ENCODE data around the gene HNRNPA2B1. TPM values are rescaled to one million over a fixed set of nuclear protein-coding genes. Genes with fewer than 3 reads are reported as not detected.
"Not testable (repeated sequence)": the region's sequence is repeated elsewhere in the genome, so short reads cannot be mapped to it uniquely, and the experiment has no call there.

The HNRNPA2B1 gene
- total RNA-seq, 2 experiments from 2014 or later: 950 to 995 TPM

DNA sequence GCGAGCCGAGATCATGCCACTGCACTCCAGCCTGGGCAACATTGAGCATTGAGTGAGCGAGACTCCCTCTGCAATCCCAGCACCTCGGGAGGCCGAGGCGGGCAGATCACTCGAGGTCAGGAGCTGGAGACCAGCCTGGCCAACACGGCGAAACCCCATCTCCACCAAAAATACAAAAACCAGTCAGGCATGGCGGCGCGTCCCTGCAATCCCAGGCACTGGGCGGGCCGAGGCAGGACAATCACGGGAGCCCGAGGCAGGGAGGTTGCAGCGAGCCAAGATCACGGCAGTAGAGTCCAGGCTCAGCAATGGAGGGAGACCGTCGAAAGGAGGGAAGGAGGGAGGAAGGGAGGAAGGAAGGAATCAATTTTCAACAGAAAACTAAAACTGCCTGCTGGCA lies 23.3 kb downstream of the HNRNPA2B1 start:
- CTCF ChIA-PET, POLR2A ChIA-PET: not testable (repeated sequence)

- POLR2A ChIA-PET, CTCF ChIA-PET: not testable (repeated sequence)
Measured at GRCh38 chr7:26176696-26177095, 23.9 kb downstream of the HNRNPA2B1 start.

GRCh38 chr7:26175903-26176302 lies 24.6 kb downstream of the HNRNPA2B1 start:
- CTCF ChIA-PET: interaction anchor here (0.9 kb wide), 1 partner anchor 97 kb away, joined by 3 read pairs; no protein-coding TSS in a partner anchor
- POLR2A ChIA-PET: not testable (repeated sequence)

DNA sequence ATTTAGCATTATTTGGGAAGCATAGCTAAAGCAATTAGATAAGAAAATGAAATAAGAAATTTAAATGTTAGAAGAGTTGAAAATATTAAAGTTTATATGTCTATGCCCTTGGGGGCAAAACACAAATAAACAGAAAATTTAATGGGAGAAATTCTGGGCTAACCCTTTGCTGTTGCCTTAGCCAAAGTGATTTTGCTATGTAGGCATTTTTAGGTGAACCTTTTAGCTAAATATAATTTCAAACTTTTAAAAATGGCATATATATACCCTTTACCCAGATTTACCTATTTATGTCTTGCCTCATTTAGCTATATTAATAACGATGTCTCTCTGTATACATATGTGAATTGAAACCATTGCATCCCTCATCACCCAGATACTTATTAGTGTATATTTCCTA lies 28.5 kb downstream of the HNRNPA2B1 start:
- ChIA-PET POLR2A (interaction anchor here (0.6 kb wide), 1 partner anchor 53 kb away, joined by 3 read pairs; no protein-coding TSS in a partner anchor), CTCF (interaction anchor here (0.5 kb wide), 1 partner anchor 36 kb away, joined by 3 read pairs; no protein-coding TSS in a partner anchor)

DNA sequence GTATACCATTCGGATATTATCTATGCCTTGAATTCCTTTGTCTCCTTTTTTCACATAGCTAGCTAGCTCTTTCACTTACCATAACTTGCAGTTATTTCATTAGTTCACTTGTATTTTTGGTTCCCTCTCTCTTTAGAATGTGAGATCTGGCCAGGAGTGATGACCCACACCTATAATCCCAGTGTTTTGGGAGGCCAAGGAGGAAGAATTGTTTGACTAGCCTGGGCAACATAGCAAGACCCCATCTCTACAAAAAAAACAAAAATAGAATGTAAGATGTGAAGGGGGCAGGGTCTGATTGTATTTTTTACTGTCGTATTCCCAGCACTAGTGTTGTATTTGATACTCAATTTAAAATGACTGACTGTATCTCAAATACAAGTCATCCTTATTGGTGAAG lies 28.9 kb downstream of the HNRNPA2B1 start:
- POLR2A ChIA-PET: interaction anchor here (0.6 kb wide), 1 partner anchor 52 kb away, joined by 3 read pairs; no protein-coding TSS in a partner anchor
- CTCF ChIA-PET: no interaction called here

GRCh38 chr7:26170663-26171062 lies 29.9 kb downstream of the HNRNPA2B1 start:
- CTCF ChIA-PET: no interaction called here
- POLR2A ChIA-PET: no interaction called here

DNA sequence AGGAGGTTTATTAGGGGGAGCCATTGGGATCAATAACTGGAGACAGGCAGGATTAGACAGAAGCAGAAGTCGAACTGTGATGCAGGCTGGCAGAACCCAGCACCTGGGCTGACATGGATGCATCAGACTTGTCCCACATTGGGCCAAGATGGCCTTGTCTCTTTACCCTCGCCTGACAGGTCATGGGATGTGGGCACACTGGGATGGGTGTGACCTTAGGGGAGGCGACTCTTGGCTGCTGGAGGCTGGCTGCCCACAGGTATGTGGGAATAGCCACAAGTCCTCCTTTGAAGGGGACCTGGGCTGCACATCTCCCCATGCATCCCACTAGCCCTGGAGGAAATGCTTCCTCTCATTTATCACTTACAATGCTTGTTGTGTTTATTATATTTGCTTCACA lies 31.3 kb downstream of the HNRNPA2B1 start:
- ChIA-PET CTCF (interaction anchor here (0.6 kb wide), 1 partner anchor 1436 kb away, joined by 3 read pairs; no protein-coding TSS in a partner anchor), POLR2A (no interaction called here)

DNA sequence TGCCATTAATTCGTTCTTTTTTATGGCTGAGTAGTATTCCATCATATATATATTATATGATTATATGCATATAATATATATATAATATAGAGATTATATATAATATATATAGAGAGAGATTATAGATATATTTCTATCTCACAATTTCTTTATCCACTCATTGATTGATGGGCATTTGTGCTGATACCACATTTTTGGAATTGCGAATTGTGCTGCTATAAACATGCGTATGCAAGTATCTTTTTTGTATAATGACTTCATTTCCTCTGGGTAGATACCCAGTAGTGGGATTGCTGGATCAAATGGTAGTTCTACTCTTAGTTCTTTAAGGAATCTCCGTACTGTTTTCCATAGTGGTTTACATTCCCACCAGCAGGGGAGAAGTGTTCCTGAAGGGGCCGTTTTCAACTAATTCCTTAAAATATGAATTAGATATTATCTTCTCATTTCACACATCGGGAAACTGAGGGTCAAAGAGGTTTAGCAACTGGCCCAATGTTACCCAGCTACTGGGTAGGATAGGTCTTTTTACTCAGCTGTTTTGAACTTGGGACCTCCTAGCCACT lies 32.0 kb downstream of the HNRNPA2B1 start:
- ChIA-PET POLR2A (interaction anchor here (1.5 kb wide), 1 partner anchor 31 kb away, joined by 3 read pairs; no protein-coding TSS in a partner anchor), CTCF (no interaction called here)

DNA sequence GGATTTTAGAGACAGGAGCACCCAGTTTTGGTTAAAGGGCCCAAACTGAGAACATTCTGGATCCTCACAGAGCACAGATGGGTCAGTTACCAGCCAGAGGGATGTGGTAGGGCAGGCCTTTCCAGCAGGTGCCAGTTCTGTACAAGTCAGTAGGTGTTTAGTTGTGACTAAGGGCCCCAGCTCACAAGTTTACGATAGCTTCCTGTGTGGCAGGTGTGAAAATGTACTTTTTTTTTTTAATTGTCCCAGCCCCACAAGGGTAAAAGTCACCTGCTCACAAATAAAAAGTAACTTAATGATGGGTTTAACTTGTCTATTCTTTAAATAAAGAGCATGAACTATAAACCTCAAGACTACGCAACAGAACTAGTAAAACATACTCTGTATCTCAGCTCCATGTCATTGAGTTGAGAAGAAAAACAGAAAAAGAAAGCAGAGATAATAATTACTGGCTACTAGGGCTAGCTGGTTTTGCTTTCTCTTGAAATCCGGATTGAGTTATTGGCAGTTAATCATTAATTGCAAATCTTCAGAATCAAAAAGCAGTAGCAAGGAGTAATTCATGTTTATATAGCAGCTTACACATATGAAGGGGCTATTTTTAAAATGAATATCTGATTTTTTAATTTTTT lies 33.1 kb downstream of the HNRNPA2B1 start:
- CTCF ChIA-PET: interaction anchor here (0.9 to 2.4 kb wide), 3 partner anchors 9 to 76 kb away, joined by 3 to 9 read pairs (median 5); no protein-coding TSS in a partner anchor
- POLR2A ChIA-PET: interaction anchor here (0.8 to 1.5 kb wide), 5 partner anchors 10 to 34 kb away, joined by 3 to 7 read pairs (median 4); partner anchors contain the start of genes CBX3 and NFE2L3

DNA sequence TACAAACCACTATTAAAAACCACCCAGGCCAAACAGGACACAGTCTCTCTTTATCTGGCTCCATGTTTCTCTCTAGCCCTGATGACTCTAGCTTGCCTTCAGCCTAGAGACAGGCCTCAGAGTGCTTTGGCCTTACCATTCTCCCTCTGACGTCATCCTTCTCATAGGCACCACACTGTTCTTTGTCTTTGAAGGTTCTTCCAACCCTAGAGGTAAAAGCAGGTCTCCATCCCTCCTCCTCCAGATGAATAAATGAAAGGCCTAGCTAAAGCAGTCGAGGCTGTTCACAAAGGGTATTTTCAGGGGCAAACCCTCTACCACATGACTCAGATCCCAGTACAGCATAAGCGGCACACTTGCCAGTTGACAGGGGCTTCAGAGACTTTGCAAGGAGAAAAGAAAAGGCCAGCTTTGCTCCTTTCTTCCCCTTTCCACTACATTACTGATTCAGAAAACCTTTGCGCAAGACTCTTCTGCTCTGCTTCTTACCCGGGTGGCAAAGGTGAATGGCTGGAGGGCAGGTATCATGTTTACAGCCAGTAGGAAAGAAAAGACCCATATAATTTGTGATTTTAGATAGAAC lies 33.8 kb downstream of the HNRNPA2B1 start:
- CTCF ChIA-PET: interaction anchor here (0.9 to 2.4 kb wide), 4 partner anchors 9 to 76 kb away, joined by 3 to 9 read pairs (median 4); partner anchors contain the start of gene NFE2L3
- POLR2A ChIA-PET: interaction anchor here (1.0 to 1.3 kb wide), 5 partner anchors 9 to 227 kb away, joined by 3 to 7 read pairs (median 4); partner anchors contain the start of gene CBX3

DNA sequence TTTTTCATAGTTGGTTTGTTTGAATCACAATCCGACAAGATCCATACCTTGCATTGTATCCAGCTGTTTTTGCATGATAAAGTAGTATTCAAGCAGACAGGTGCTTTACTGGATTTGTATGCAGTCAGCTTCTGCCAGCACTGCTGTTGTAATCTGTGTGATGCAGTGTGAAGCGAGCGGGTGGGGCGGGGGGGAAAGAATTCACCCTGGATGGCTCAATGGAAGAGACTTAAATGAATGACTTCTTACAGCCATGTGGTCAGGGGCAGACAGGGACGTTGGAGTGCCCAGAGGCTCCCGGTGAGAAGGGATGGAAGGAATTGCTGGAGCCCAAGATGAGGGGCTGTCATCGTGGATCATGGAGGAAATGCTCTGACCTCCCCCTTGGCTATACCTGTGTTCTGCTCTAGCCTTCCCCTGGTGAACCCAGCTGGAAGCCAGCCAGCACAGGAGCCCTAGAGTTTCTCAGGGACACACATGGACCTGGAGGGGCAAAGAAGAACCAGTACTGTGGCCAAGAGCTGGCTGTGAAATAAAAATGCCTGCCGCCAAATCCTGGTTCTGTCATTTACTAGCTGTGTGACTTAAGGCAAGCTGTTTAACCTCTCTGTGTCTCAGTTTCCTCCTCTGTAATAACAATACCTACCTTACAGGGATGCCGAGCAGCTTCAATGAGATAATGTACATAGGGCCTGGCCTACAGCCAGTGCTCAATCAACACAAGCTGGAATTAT lies 34.4 kb downstream of the HNRNPA2B1 start:
- POLR2A ChIA-PET: interaction anchor here (0.6 to 1.3 kb wide), 6 partner anchors 9 to 226 kb away, joined by 3 to 7 read pairs (median 4); partner anchors contain the start of gene CBX3
- CTCF ChIA-PET: interaction anchor here (0.9 to 2.4 kb wide), 4 partner anchors 8 to 75 kb away, joined by 3 to 9 read pairs (median 4); partner anchors contain the start of gene NFE2L3

GRCh38 chr7:26163804-26164203 lies 36.7 kb downstream of the HNRNPA2B1 start:
- POLR2A ChIA-PET, CTCF ChIA-PET: not testable (repeated sequence)

DNA sequence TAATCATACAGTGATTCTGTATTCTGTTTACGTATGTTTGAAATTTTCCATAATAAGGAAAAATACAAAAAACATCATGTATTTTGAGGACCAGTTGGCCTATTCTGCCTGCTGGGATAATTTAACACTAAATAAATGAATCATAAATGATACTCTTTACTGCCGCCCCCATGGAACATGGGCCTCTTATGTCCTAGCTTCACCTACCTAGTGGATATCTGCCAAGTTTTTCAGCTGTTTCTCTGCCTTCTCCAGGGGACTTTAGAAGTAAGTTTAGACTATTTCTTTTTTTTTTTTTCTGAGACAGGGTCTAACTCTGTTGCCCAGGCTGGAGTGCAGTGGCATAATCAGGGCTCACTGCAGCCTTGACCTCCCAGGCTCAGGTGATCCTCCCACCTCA lies 38.1 kb downstream of the HNRNPA2B1 start:
- ChIA-PET POLR2A (interaction anchor here (0.7 kb wide), 1 partner anchor 42 kb away, joined by 5 read pairs; no protein-coding TSS in a partner anchor), CTCF (no interaction called here)

GRCh38 chr7:26160896-26161295 lies 39.6 kb downstream of the HNRNPA2B1 start:
- CTCF ChIA-PET: interaction anchor here (0.8 to 1.3 kb wide), 2 partner anchors 9 to 21 kb away, joined by 4 read pairs; partner anchors contain the start of gene NFE2L3
- POLR2A ChIA-PET: interaction anchor here (0.5 to 0.7 kb wide), 4 partner anchors 34 to 184 kb away, joined by 3 to 11 read pairs (median 4); no protein-coding TSS in a partner anchor

DNA sequence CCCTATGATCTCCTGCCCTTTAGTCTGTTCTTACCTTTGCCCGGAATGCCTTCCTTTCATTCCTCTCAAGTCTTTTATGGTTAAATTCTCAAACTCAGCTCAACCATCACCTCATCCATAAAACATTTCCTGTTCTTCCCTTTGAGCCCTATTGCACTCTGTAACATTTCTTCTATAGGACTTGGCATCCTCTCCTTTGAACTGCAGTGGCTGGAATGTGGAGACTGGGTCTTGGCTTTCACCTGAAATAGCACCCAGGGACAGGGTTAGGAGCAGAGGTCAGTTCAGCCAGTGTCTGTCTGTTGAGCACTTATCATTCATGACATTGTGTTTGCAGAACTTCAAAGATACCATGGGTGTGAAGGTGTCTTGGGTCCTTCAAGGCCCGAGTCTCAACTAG lies 41.3 kb downstream of the HNRNPA2B1 start:
- POLR2A ChIA-PET: interaction anchor here (1.3 kb wide), 1 partner anchor 40 kb away, joined by 3 read pairs; no protein-coding TSS in a partner anchor
- CTCF ChIA-PET: interaction anchor here (1.2 kb wide), 1 partner anchor 97 kb away, joined by 3 read pairs; no protein-coding TSS in a partner anchor

GRCh38 chr7:26157520-26158105 lies 42.9 kb downstream of the HNRNPA2B1 start:
- ChIA-PET POLR2A (interaction anchor here (0.8 to 2.3 kb wide), 4 partner anchors 9 to 42 kb away, joined by 3 to 9 read pairs (median 3); no protein-coding TSS in a partner anchor), CTCF (interaction anchor here (0.8 to 1.2 kb wide), 3 partner anchors 9 to 95 kb away, joined by 3 to 4 read pairs (median 3); no protein-coding TSS in a partner anchor)

- POLR2A ChIA-PET: interaction anchor here (0.7 to 2.3 kb wide), 6 partner anchors 10 to 43 kb away, joined by 3 to 10 read pairs (median 9); no protein-coding TSS in a partner anchor
- CTCF ChIA-PET: interaction anchor here (0.7 to 1.8 kb wide), 4 partner anchors 10 to 38 kb away, joined by 3 to 9 read pairs (median 4); no protein-coding TSS in a partner anchor
Measured at GRCh38 chr7:26156451-26157420, 43.8 kb downstream of the HNRNPA2B1 start.

Measured in activated CD8-positive, alpha-beta memory T cell treated with anti-CD3 and anti-CD28 coated beads for 36 hours (primary cell).